ENCODE results near the gene USH1C. TPM values are rescaled to one million over a fixed set of nuclear protein-coding genes. Genes with fewer than 3 reads are reported as not detected.

The USH1C gene
- total RNA-seq, 2 donors from 2014 or later, result not detected

- Mint-ChIP-seq H3K4me3 (no peak overlapping the region), H3K27me3 (peaks cover 3% of the 10 kb centered on the region), H3K36me3 (ENCODE audit: low read depth) (no peaks in the 10 kb centered on the region), H3K27ac (no peak overlapping the region), H3K9me3 (no peaks in the 10 kb centered on the region), H3K4me1 (no peaks in the 10 kb centered on the region)
- no peak for ATAC-seq (replicated peaks)
These were observed 27.6 kb downstream of the USH1C start for GRCh38 chr11:17516551-17517150.

- Mint-ChIP-seq H3K4me1 (no peaks in the 10 kb centered on the region), H3K27me3 (peaks cover 3% of the 10 kb centered on the region), H3K36me3 (ENCODE audit: low read depth) (no peaks in the 10 kb centered on the region), H3K4me3 (no peak overlapping the region), H3K9me3 (no peaks in the 10 kb centered on the region), H3K27ac (no peak overlapping the region)
- no peak for ATAC-seq (replicated peaks)
These were observed 28.6 kb downstream of the USH1C start for GRCh38 chr11:17515443-17516176.

GRCh38 chr11:17514476-17514875 lies 29.7 kb downstream of the USH1C start:
- no peak overlapping the region for H3K27ac Mint-ChIP-seq
- no peak for ATAC-seq (replicated peaks)
- no peak overlapping the region for H3K4me3 Mint-ChIP-seq
- no peaks in the 10 kb centered on the region for H3K36me3 Mint-ChIP-seq (ENCODE audit: low read depth)
- H3K27me3 Mint-ChIP-seq, result peaks cover 3% of the 10 kb centered on the region
- no peaks in the 10 kb centered on the region for H3K9me3 Mint-ChIP-seq
- no peaks in the 10 kb centered on the region for H3K4me1 Mint-ChIP-seq

- H3K4me1 Mint-ChIP-seq, result no peaks in the 10 kb centered on the region
- H3K9me3 Mint-ChIP-seq, result no peaks in the 10 kb centered on the region
- H3K27me3 Mint-ChIP-seq, result peaks cover 7% of the 10 kb centered on the region
- peak; percentile 12 for ATAC-seq (replicated peaks)
- H3K27ac Mint-ChIP-seq, result no peak overlapping the region
- H3K36me3 Mint-ChIP-seq (ENCODE audit: low read depth), result no peaks in the 10 kb centered on the region
- no peak overlapping the region for H3K4me3 Mint-ChIP-seq
These were observed 30.4 kb downstream of the USH1C start for GRCh38 chr11:17513853-17514252.

- H3K4me3 Mint-ChIP-seq, result no peak overlapping the region
- no peaks in the 10 kb centered on the region for H3K36me3 Mint-ChIP-seq (ENCODE audit: low read depth)
- no peak for ATAC-seq (replicated peaks)
- peaks cover 9% of the 10 kb centered on the region for H3K27me3 Mint-ChIP-seq
- H3K9me3 Mint-ChIP-seq, result no peaks in the 10 kb centered on the region
- H3K4me1 Mint-ChIP-seq, result no peaks in the 10 kb centered on the region
- H3K27ac Mint-ChIP-seq, result no peak overlapping the region
These were observed 32.1 kb downstream of the USH1C start for GRCh38 chr11:17512101-17512500.

- no peak for ATAC-seq (replicated peaks)
- Mint-ChIP-seq H3K4me1 (no peaks in the 10 kb centered on the region), H3K27ac (no peak overlapping the region), H3K9me3 (no peaks in the 10 kb centered on the region), H3K4me3 (no peak overlapping the region), H3K27me3 (peaks cover 9% of the 10 kb centered on the region), H3K36me3 (ENCODE audit: low read depth) (no peaks in the 10 kb centered on the region)
These were observed 32.6 kb downstream of the USH1C start for GRCh38 chr11:17511571-17511970.

- no peaks in the 10 kb centered on the region for H3K9me3 Mint-ChIP-seq
- H3K27ac Mint-ChIP-seq, result no peak overlapping the region
- H3K27me3 Mint-ChIP-seq, result peaks cover 9% of the 10 kb centered on the region
- H3K36me3 Mint-ChIP-seq (ENCODE audit: low read depth), result no peaks in the 10 kb centered on the region
- H3K4me3 Mint-ChIP-seq, result no peak overlapping the region
- H3K4me1 Mint-ChIP-seq, result no peaks in the 10 kb centered on the region
- ATAC-seq (replicated peaks), result no peak
These were observed 33.6 kb downstream of the USH1C start for GRCh38 chr11:17510507-17511206.

- H3K36me3 Mint-ChIP-seq (ENCODE audit: low read depth), result no peaks in the 10 kb centered on the region
These were observed 35.4 kb downstream of the USH1C start for GRCh38 chr11:17508791-17509190.

GRCh38 chr11:17508306-17508705 lies 35.9 kb downstream of the USH1C start:
- no peak overlapping the region for H3K4me3 Mint-ChIP-seq
- no peaks in the 10 kb centered on the region for H3K36me3 Mint-ChIP-seq (ENCODE audit: low read depth)
- H3K27me3 Mint-ChIP-seq, result peaks cover 9% of the 10 kb centered on the region
- no peak for ATAC-seq (replicated peaks)
- no peaks in the 10 kb centered on the region for H3K4me1 Mint-ChIP-seq
- no peak overlapping the region for H3K27ac Mint-ChIP-seq
- H3K9me3 Mint-ChIP-seq, result no peaks in the 10 kb centered on the region

More at GRCh38 chr11:17508791-17509190, 35.4 kb downstream of the USH1C start:
- Mint-ChIP-seq H3K27ac (no peak overlapping the region), H3K9me3 (no peaks in the 10 kb centered on the region), H3K4me1 (no peaks in the 10 kb centered on the region), H3K27me3 (peaks cover 9% of the 10 kb centered on the region), H3K4me3 (no peak overlapping the region)
- no peak for ATAC-seq (replicated peaks)

GRCh38 chr11:17507773-17508172 lies 36.4 kb downstream of the USH1C start:
- Mint-ChIP-seq H3K27ac (no peak overlapping the region), H3K36me3 (ENCODE audit: low read depth) (no peaks in the 10 kb centered on the region), H3K27me3 (peaks cover 6% of the 10 kb centered on the region), H3K9me3 (no peaks in the 10 kb centered on the region), H3K4me1 (no peaks in the 10 kb centered on the region), H3K4me3 (no peak overlapping the region)
- no peak for ATAC-seq (replicated peaks)

GRCh38 chr11:17506942-17507341 lies 37.3 kb downstream of the USH1C start:
- Mint-ChIP-seq H3K4me3 (no peak overlapping the region), H3K27ac (no peak overlapping the region), H3K4me1 (no peaks in the 10 kb centered on the region), H3K36me3 (ENCODE audit: low read depth) (no peaks in the 10 kb centered on the region), H3K9me3 (no peaks in the 10 kb centered on the region), H3K27me3 (peaks cover 6% of the 10 kb centered on the region)
- no peak for ATAC-seq (replicated peaks)

- Mint-ChIP-seq H3K27me3 (peaks cover 6% of the 10 kb centered on the region), H3K4me3 (no peak overlapping the region), H3K36me3 (ENCODE audit: low read depth) (no peaks in the 10 kb centered on the region), H3K4me1 (no peaks in the 10 kb centered on the region), H3K9me3 (no peaks in the 10 kb centered on the region), H3K27ac (no peak overlapping the region)
- ATAC-seq (replicated peaks), result no peak
These were observed 37.9 kb downstream of the USH1C start for GRCh38 chr11:17506314-17506713.

GRCh38 chr11:17505146-17505545 lies 39.1 kb downstream of the USH1C start:
- Mint-ChIP-seq H3K27me3 (peaks cover 6% of the 10 kb centered on the region), H3K36me3 (ENCODE audit: low read depth) (no peaks in the 10 kb centered on the region), H3K4me3 (no peak overlapping the region), H3K4me1 (no peaks in the 10 kb centered on the region), H3K9me3 (no peaks in the 10 kb centered on the region), H3K27ac (no peak overlapping the region)
- no peak for ATAC-seq (replicated peaks)

GRCh38 chr11:17504330-17505107 lies 39.7 kb downstream of the USH1C start:
- H3K4me1 Mint-ChIP-seq, result no peaks in the 10 kb centered on the region
- no peaks in the 10 kb centered on the region for H3K36me3 Mint-ChIP-seq (ENCODE audit: low read depth)
- no peaks in the 10 kb centered on the region for H3K9me3 Mint-ChIP-seq
- ATAC-seq (replicated peaks), result peak; percentile 70
- H3K27me3 Mint-ChIP-seq, result peaks cover 6% of the 10 kb centered on the region
- no peak overlapping the region for H3K4me3 Mint-ChIP-seq
- no peak overlapping the region for H3K27ac Mint-ChIP-seq

Measured in activated T-helper 17 cell treated with anti-CD3 and anti-CD28 coated beads, Interleukin-2, amount 50 U/mL, for 72 hours (primary cell).